Stomach (tissue), 4 donors: Measurements from ENCODE around the gene TMEM41B.

Experiments
- CTCF ChIP-seq, 7 experiments: fragments of 450-650 bp in 4 of 7; fragments of 200-600 bp in 3 of 7; sonication (generic) in 3 of 7; IDR thresholded peaks; one replicate each; pipeline ENCODE4 v1.5.1; 2016 to 2019; ENCODE audit warnings: antibody characterized with exemption in 7 of 7, control low read depth in 2 of 7, mild to moderate bottlenecking in 1 of 7
- POLR2A ChIP-seq, 4 donors: fragments of 450-650 bp; IDR thresholded peaks; one replicate each; pipeline ENCODE4 v1.6.1; 2016; ENCODE audit warnings: antibody characterized with exemption in 4 of 4, control low read depth in 2 of 4, mild to moderate bottlenecking in 1 of 4, moderate library complexity in 1 of 4
- POLR2AphosphoS5 ChIP-seq, 3 donors: sonication (generic); formaldehyde crosslinking; IDR thresholded peaks; one replicate each; pipeline ENCODE4 v1.6.1; 2016; ENCODE audit warnings: antibody characterized with exemption in 3 of 3

DNA sequence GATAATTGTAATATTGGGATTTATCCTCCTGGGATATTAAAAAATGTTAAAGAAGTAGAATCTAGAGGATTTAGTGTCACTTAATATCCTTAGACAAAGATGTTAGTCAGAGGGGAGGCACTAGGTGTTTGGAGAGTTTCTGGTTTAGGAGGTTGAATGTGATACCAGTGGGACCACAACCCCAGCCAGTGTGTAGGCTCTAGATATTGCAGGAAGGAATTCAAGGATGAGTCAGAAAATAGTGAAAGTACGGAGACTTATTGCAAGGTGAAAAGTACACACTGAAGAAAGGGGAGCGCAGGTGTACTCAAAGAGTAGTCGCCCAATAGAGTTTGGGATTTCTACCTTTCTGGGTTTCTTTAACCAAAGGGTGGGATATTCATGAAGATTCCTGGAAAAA is 5.7 kb upstream of the TMEM41B start:
- TF ChIP-seq POLR2AphosphoS5 (IDR thresholded peaks at IDR 0.05) (no peak), CTCF (IDR thresholded peaks at IDR 0.05) (no peak), POLR2A (IDR thresholded peaks at IDR 0.05) (no peak)
